ENCODE measurements around the gene SLC22A17. TPM values are rescaled to one million over a fixed set of nuclear protein-coding genes. Genes with fewer than 3 reads are reported as not detected.

SLC22A17 gene
- total RNA-seq, 1 donor from 2014 or later: 29.3 TPM

GRCh38 chr14:23377198-23377550 lies 24.5 kb upstream of the SLC22A17 start:
- H4K20me1 ChIP-seq (ENCODE audit: insufficient read depth, low read length): no peaks in the 10 kb centered on the region
- H3K4me2 ChIP-seq (ENCODE audit: low read length): no peak overlapping the region
- H3K4me1 Mint-ChIP-seq (ENCODE audit: low read depth, unreplicated experiment): no peaks in the 10 kb centered on the region
- TF ChIP-seq EZH2 (IDR thresholded peaks at IDR 0.05; ENCODE audit: insufficient read depth, low read length) (no peak), CTCF (IDR thresholded peaks at IDR 0.05; ENCODE audit: insufficient read depth, low read depth, low read length) (no peak)
- DNase-seq (ENCODE audit: low read depth) (no peak), FAIRE-seq (no peak)
- no peak overlapping the region for H2AFZ ChIP-seq (ENCODE audit: low read depth, low read length)
- H3K79me2 ChIP-seq (ENCODE audit: insufficient read depth, low read length): no peaks in the 10 kb centered on the region
- H3K4me1 ChIP-seq (ENCODE audit: insufficient read depth, low read length): no peaks in the 10 kb centered on the region
- H3K36me3 ChIP-seq (ENCODE audit: insufficient read depth, low read length): no peaks in the 10 kb centered on the region
- no peaks in the 10 kb centered on the region for H3K9me3 Mint-ChIP-seq (ENCODE audit: unreplicated experiment)
- no peaks in the 10 kb centered on the region for H3K9me3 ChIP-seq (ENCODE audit: insufficient read depth, low read depth, low read length)
- H3K4me3 ChIP-seq (ENCODE audit: insufficient read depth, low read depth, low read length): no peak overlapping the region
- H3K27me3 ChIP-seq (ENCODE audit: insufficient read depth, low read length): no peaks in the 10 kb centered on the region
- H3K27ac ChIP-seq (ENCODE audit: low read depth, low read length): no peak overlapping the region
- H3K27ac Mint-ChIP-seq (ENCODE audit: unreplicated experiment): no peak overlapping the region
- no peak overlapping the region for H3K4me3 Mint-ChIP-seq (ENCODE audit: unreplicated experiment)
- H3K9ac ChIP-seq (ENCODE audit: low read length): no peak overlapping the region
- peaks cover 3% of the 10 kb centered on the region for H3K36me3 Mint-ChIP-seq (ENCODE audit: low read depth, unreplicated experiment)
- H3K27me3 Mint-ChIP-seq (ENCODE audit: low read depth, unreplicated experiment): peaks cover 58% of the 10 kb centered on the region

- H3K9ac ChIP-seq (ENCODE audit: low read length): no peak within 1 kb of the TSS
- peaks cover 2% of the 10 kb centered on the region for H3K36me3 Mint-ChIP-seq (ENCODE audit: low read depth, unreplicated experiment)
- no peak within 1 kb of the TSS for H3K4me3 ChIP-seq (ENCODE audit: insufficient read depth, low read depth, low read length)
- no peaks in the 10 kb centered on the region for H3K27me3 ChIP-seq (ENCODE audit: insufficient read depth, low read length)
- no peak for FAIRE-seq
- no peaks in the 10 kb centered on the region for H3K9me3 Mint-ChIP-seq (ENCODE audit: unreplicated experiment)
- no peak within 1 kb of the TSS for H2AFZ ChIP-seq (ENCODE audit: low read depth, low read length)
- no peak within 1 kb of the TSS for H3K27ac ChIP-seq (ENCODE audit: low read depth, low read length)
- TF ChIP-seq EZH2 (IDR thresholded peaks at IDR 0.05; ENCODE audit: insufficient read depth, low read length) (no peak), CTCF (IDR thresholded peaks at IDR 0.05; ENCODE audit: insufficient read depth, low read depth, low read length) (no peak)
- H3K4me3 Mint-ChIP-seq (ENCODE audit: unreplicated experiment): no peak within 1 kb of the TSS
- no peak within 1 kb of the TSS for H3K4me2 ChIP-seq (ENCODE audit: low read length)
- H4K20me1 ChIP-seq (ENCODE audit: insufficient read depth, low read length): no peaks in the 10 kb centered on the region
- no peaks in the 10 kb centered on the region for H3K4me1 Mint-ChIP-seq (ENCODE audit: low read depth, unreplicated experiment)
- no peaks in the 10 kb centered on the region for H3K36me3 ChIP-seq (ENCODE audit: insufficient read depth, low read length)
- H3K4me1 ChIP-seq (ENCODE audit: insufficient read depth, low read length): no peaks in the 10 kb centered on the region
- no peak for DNase-seq (ENCODE audit: low read depth)
- no peak within 1 kb of the TSS for H3K27ac Mint-ChIP-seq (ENCODE audit: unreplicated experiment)
- H3K27me3 Mint-ChIP-seq (ENCODE audit: low read depth, unreplicated experiment): peaks cover 58% of the 10 kb centered on the region
- no peaks in the 10 kb centered on the region for H3K79me2 ChIP-seq (ENCODE audit: insufficient read depth, low read length)
- H3K9me3 ChIP-seq (ENCODE audit: insufficient read depth, low read depth, low read length): no peaks in the 10 kb centered on the region
Measured at GRCh38 chr14:23376482-23377197, 24.0 kb upstream of the SLC22A17 start, which contains the start of gene CMTM5. CMTM5 (plus strand) TSS chr14:23377046; CDS start chr14:23377252, 206 bp downstream.

GRCh38 chr14:23375527-23376251 lies 23.0 kb upstream of the SLC22A17 start:
- no peak overlapping the region for H3K4me3 ChIP-seq (ENCODE audit: insufficient read depth, low read depth, low read length)

More at GRCh38 chr14:23375527-23376251, 23.0 kb upstream of the SLC22A17 start:
- H3K27ac ChIP-seq (ENCODE audit: low read depth, low read length): no peak overlapping the region
- TF ChIP-seq CTCF (IDR thresholded peaks at IDR 0.05; ENCODE audit: insufficient read depth, low read depth, low read length): no peak
- no peak for TF ChIP-seq EZH2 (IDR thresholded peaks at IDR 0.05; ENCODE audit: insufficient read depth, low read length)
- no peaks in the 10 kb centered on the region for H4K20me1 ChIP-seq (ENCODE audit: insufficient read depth, low read length)
- FAIRE-seq: no peak
- Mint-ChIP-seq H3K4me1 (ENCODE audit: low read depth, unreplicated experiment) (no peaks in the 10 kb centered on the region), H3K27ac (ENCODE audit: unreplicated experiment) (no peak overlapping the region), H3K4me3 (ENCODE audit: unreplicated experiment) (no peak overlapping the region), H3K36me3 (ENCODE audit: low read depth, unreplicated experiment) (no peaks in the 10 kb centered on the region), H3K9me3 (ENCODE audit: unreplicated experiment) (no peaks in the 10 kb centered on the region), H3K27me3 (ENCODE audit: low read depth, unreplicated experiment) (peaks cover 56% of the 10 kb centered on the region)
- no peak for DNase-seq (ENCODE audit: low read depth)
- no peaks in the 10 kb centered on the region for H3K9me3 ChIP-seq (ENCODE audit: insufficient read depth, low read depth, low read length)
- no peak overlapping the region for H2AFZ ChIP-seq (ENCODE audit: low read depth, low read length)
- no peak overlapping the region for H3K4me2 ChIP-seq (ENCODE audit: low read length)
- H3K27me3 ChIP-seq (ENCODE audit: insufficient read depth, low read length): no peaks in the 10 kb centered on the region
- no peaks in the 10 kb centered on the region for H3K36me3 ChIP-seq (ENCODE audit: insufficient read depth, low read length)
- no peak overlapping the region for H3K9ac ChIP-seq (ENCODE audit: low read length)
- no peaks in the 10 kb centered on the region for H3K4me1 ChIP-seq (ENCODE audit: insufficient read depth, low read length)
- H3K79me2 ChIP-seq (ENCODE audit: insufficient read depth, low read length): no peaks in the 10 kb centered on the region

Data from astrocyte (in vitro differentiated cells and primary cell).